Astrocyte of the hippocampus (primary cell): ENCODE data around the gene CABLES1.

Experiments
- DNase-seq: peaks from one replicate; pipeline ENCODE4 v3.0.0; 2011; ENCODE audit warnings: low read depth, low spot score

The CABLES1 gene

GRCh38 chr18:23193742-23194141, 58.5 kb downstream of the CABLES1 start:
- no peak for DNase-seq

DNA sequence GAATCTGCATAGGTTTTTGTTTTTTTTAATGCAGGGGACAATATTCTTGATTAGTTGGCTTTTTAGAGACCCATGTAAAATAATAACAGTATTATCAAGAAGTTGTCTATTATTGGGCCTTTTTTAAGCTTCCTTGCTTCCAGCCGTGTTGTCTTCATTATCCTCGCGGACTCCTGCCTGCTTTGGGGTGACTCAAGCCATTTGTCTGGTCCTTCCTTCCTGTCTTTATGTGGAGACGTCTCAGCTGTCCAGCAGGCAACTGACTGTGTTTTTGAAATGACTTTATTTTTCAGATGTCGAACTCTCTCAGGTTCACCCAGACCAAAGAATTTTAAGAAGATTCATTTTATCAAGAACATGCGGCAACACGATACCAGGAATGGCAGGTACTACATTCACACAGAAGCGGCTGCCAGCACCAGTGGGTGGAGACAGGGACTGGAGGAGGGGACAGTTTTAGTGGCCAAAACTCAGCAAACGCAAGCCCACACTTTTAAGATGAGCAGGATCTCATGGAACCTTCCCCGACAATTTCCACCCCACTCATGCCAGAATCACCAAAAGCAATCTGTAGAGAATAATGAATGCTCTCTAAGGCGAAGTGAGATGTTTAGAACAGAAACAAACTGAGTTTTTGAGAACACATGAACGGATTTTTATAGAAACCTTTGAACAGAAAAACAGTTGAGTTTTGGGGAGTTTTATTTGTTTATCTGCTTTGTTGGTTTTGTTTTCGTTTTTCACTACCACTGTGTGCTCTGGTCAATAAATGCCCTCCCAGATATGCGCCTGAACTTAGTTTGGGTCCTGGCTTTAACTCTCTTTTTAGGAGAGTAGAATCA, 59.1 kb downstream of the CABLES1 start:
- no peak for DNase-seq

DNA sequence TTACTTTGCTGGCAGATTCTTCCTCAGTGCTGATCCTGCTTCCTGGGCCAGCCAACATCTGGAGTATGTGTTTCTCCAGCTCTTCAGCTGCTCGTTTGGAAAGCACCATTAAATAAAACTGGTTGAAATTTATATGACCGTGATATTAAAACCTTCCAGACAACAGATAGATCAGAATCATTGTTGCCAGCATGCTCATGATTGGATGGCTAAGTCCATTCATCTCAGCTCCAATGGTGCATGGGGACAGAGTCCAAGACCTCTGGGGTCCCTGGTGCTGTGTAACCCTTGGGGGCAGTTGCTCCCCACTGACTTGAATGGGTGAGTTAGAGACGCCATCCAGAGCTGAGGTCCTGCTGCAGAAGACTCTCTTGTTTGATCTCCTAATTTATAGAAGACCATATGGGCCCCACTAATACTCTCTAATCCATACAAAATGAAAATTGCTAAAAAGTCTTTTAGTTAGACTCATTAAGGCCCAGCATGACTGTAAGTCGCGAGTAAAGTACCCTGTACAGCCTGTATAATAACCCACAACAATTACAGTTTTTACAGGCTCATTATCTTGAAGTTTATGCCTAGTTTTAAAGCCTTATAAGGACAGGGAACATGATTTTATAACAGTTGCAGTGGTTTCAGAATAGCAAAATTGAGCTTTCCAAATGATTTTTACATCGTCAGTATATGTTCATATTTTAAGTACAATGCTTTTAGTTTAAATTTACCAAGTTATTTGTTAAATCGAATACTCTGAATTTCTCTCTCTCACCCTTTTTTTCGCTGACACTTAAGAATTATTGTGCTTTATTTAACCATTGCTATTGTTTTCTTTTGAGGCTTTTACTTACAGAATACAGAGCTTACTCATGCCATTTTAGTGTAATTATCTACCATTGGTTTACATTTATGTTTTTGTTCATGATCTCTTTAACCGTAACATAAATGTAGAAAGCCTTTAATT, 60.0 kb downstream of the CABLES1 start:
- no peak for DNase-seq

GRCh38 chr18:23196119-23197007, 61.1 kb downstream of the CABLES1 start:
- DNase-seq, result peak; percentile 19

- no peak for DNase-seq
Observed at GRCh38 chr18:23198217-23198845, 63.0 kb downstream of the CABLES1 start.

GRCh38 chr18:23200756-23201155, 65.5 kb downstream of the CABLES1 start:
- DNase-seq, result no peak

DNA sequence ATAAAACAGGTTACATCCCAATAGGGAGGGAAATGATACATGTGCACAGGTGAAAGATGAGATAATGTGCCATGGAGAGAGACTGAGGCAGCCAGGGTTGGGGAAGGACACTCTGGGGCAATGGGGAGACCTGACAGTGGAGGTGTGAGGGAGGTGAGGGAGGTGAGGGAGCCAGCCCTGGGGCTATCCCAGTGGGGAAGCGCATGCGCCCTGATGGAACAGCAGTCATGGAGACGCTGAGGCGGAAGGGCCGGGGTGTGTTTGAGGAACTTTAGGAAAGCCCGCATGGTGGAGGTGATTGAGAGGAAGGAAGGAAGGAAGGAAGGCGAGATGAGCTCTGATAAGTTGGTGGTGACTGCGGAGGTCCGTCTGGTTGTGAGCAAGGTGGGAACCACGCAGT, 66.5 kb downstream of the CABLES1 start:
- no peak for DNase-seq

GRCh38 chr18:23203891-23204432, 68.7 kb downstream of the CABLES1 start:
- DNase-seq, result no peak

GRCh38 chr18:23204589-23205235, 69.4 kb downstream of the CABLES1 start:
- no peak for DNase-seq

GRCh38 chr18:23205980-23206379, 70.7 kb downstream of the CABLES1 start:
- DNase-seq, result no peak

- DNase-seq, result peak; percentile 51
Observed at GRCh38 chr18:23207191-23207955, 72.1 kb downstream of the CABLES1 start.

DNA sequence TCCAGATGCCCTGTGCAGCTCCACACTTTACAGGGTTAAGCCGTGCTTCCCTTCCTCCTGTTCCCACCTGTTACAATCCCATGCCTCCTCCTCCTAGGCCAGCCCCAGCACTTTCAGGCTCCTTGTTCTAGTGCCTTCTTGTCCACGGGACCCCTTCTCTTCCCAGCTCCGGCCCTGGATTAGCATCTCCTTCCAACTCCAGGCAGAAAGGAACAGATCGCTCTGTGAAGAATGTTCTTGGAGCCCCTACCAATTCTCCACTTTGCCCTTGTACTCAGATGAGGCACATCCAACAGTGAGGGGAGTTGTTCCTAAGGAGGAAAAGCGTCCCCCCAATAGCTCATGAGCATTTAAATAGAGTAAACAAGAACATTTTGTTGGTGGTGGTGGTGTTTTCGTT, 72.7 kb downstream of the CABLES1 start:
- DNase-seq, result no peak

GRCh38 chr18:23208600-23208999, 73.3 kb downstream of the CABLES1 start:
- DNase-seq, result no peak

DNA sequence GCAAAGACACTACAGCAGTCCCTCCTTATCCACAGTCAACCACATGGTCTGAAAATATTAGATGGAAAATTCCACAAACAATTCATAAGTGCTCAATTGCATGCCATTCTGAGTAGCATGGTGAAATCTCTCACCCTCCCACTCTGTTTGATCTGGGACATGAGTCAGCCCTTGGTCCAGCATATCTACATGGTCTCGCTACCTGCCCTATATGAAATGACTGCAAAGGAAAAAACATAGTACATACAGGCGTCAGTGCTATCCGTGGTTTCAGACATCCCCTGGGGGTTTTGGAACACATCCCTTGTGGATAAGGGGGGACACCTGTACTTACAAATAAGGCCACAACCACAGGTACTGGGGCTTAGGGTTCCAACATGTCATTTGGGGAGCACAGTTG, 73.7 kb downstream of the CABLES1 start:
- no peak for DNase-seq

DNA sequence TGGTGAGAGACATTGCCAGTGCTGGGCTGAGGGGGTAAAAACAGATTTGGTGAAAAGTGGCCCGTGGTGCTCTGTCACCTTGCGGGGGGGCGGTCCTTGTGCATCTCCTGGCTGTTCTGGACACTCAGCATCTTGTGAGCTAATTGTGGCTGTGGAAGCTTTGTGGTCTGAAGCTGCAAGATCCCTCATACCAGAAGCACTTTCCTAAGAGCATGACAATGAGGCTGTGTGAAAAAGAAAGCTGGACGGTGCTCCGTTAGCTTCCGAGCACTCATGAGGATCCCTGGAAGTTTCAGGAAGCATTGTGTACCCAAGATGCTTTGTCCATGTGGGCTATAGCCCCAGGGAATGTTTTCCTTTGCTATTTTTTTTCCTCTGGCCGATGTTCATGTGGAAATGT, 74.5 kb downstream of the CABLES1 start:
- peak; percentile 31 for DNase-seq

DNA sequence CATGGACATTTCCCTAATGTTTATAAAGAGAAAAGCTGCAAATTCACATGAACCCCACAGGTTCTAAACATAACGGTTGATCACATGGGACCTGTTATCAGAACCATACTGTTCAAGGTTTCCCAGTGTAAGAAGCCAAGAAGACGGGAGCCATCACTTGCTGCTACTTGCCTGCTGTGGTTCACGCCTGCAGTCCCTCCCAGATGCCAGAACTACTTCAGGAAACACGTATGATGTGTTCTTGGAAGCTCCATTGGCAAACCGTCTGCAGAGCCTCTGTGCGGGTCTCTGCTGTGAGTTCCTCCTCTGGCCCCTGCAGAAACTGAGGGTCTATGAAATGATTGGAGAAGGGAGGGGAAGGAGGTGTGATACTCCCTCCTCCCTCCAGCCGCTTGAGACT, 75.2 kb downstream of the CABLES1 start:
- no peak for DNase-seq

DNA sequence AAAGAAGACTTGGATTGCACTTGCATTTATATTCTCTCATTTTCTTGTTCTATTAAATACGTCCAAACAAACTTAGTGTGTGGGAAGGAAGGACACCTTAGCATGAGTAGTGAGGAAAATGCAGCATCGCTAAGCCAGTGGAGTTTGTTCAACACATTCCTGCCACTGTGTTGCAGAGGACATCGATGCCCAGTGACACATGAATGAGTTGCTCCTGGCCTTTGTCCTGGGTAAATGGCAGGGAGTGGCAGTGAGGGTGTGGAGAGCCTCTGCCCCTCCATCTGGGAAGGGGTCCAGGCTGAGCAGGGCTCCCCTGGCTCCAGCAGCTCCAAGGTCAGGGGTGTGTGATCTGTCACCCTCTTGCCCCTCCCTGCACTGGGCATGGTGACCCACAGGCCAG, 75.9 kb downstream of the CABLES1 start:
- DNase-seq, result no peak

DNA sequence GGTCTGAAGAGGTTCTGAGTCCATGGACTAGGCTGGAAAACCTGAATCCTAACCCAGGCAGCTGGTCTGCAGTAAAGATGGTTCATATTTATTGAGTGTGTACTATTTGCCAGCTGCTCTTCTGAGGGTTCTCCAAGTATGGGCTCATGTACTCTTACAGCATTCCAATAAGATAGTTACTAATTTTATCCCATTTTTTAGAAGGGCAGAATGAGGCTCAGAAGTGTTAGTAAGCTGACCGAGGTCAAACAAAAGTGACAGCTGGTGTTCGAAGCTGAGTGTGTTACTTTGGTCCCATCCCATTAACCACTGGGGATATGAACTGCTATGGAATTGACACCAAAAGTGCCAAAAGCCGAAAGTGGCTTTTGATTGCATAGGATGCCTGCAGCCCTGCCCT, 76.9 kb downstream of the CABLES1 start:
- no peak for DNase-seq

DNA sequence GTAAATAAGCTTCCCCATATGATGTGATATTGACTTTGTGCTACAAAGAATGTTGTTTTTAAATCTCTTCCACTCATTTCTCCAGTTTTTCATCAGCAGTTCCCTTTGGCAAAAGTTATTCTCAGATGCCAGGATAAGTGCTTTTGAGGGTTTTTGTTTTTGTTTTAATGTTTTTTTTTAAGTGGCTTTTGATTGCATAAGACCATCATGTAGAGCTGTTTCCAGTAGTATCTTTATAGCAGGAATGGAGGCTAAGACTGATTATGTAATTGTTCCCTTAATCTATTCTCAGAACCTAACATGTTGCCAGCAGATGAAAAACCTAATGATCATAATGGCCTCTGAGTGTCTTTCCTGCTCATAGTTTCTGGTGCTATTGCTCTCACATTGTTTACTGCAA, 77.9 kb downstream of the CABLES1 start:
- no peak for DNase-seq

GRCh38 chr18:23217781-23218180, 82.5 kb downstream of the CABLES1 start:
- no peak for DNase-seq
